GM18526 (cell line): ENCODE data around the gene ZXDC.
A peak's percentile ranks its signal among the peaks of the same experiment; 100 is the strongest.

Source experiments
- POLR2A ChIP-seq: IDR thresholded peaks from 3 replicates; pipeline ENCODE4 v1.6.1; 2011; ENCODE audit not compliant: insufficient read length; ENCODE audit errors: extremely low read depth

ZXDC gene

GRCh38 chr3:126475413-126476114 lies at the start of gene ZXDC:
Gene ZXDC, minus strand, starts transcription at chr3:126475891. Its CDS starts 26 bp downstream, at chr3:126475865.
- peak; percentile 86 for TF ChIP-seq POLR2A

GRCh38 chr3:126525091-126525852 lies 49.6 kb upstream of the ZXDC start:
- TF ChIP-seq POLR2A: no peak

- no peak for TF ChIP-seq POLR2A
Observed at GRCh38 chr3:126524429-126524988, 48.8 kb upstream of the ZXDC start.

- TF ChIP-seq POLR2A: no peak
Observed at GRCh38 chr3:126523745-126524428, 48.2 kb upstream of the ZXDC start, which contains the start of gene CHST13. Gene CHST13, plus strand, starts transcription at chr3:126524155. Its CDS starts 178 bp downstream, at chr3:126524333.

- no peak for TF ChIP-seq POLR2A
Observed at GRCh38 chr3:126522363-126522788, 46.7 kb upstream of the ZXDC start.

GRCh38 chr3:126521122-126521891 lies 45.6 kb upstream of the ZXDC start:
- TF ChIP-seq POLR2A: no peak

- no peak for TF ChIP-seq POLR2A
Observed at GRCh38 chr3:126519506-126520455, 44.1 kb upstream of the ZXDC start.

GRCh38 chr3:126518779-126519177 lies 43.1 kb upstream of the ZXDC start:
- no peak for TF ChIP-seq POLR2A

- no peak for TF ChIP-seq POLR2A
Observed at GRCh38 chr3:126517986-126518778, 42.5 kb upstream of the ZXDC start.

- no peak for TF ChIP-seq POLR2A
Observed at GRCh38 chr3:126517291-126517951, 41.7 kb upstream of the ZXDC start, which contains the start of gene UROC1. Gene UROC1, minus strand, starts transcription at chr3:126517773. Its CDS starts 54 bp downstream, at chr3:126517719.

- TF ChIP-seq POLR2A: no peak
Observed at GRCh38 chr3:126516936-126517290, 41.2 kb upstream of the ZXDC start.
